CD14-positive monocyte (primary cell): ENCODE results near the gene EXPH5. TPM values are rescaled to one million over a fixed set of nuclear protein-coding genes. Genes with fewer than 3 reads are reported as not detected.

Experiments
- DNase-seq, 3 donors: peaks; one replicate each; pipeline ENCODE4 v3.0.0-alpha.2; 2011 to 2022
- H2AFZ ChIP-seq: 2 replicates; pipeline ENCODE4 v1.6.0; 2012; ENCODE audit warnings: mild to moderate bottlenecking, low read depth, low read length, inconsistent platforms; ENCODE audit not compliant: insufficient read depth, poor library complexity, severe bottlenecking
- H3K27ac ChIP-seq, 2 donors: 1 replicate in 1 of 2; 2 replicates in 1 of 2; pipeline ENCODE4 v1.5.1; 2012 to 2013; ENCODE audit warnings: low read length in 2 of 2, control low read depth in 1 of 2, inconsistent platforms in 1 of 2, low read depth in 1 of 2, mild to moderate bottlenecking in 1 of 2
- H3K27me3 ChIP-seq, 2 donors: one replicate each; pipeline versions ENCODE4 v1.6.0 to v1.6.1; 2011 to 2013; ENCODE audit warnings: low read length in 2 of 2; ENCODE audit not compliant: control insufficient read depth in 2 of 2, insufficient read depth in 2 of 2
- H3K36me3 ChIP-seq, 2 donors: replicated peaks in 1 of 2; 1 replicate in 1 of 2; 2 replicates in 1 of 2; pipeline versions ENCODE4 v1.5.1 to v1.6.1; 2012 to 2013; ENCODE audit warnings: low read length in 2 of 2, control low read depth in 1 of 2, inconsistent platforms in 1 of 2, mild to moderate bottlenecking in 1 of 2; ENCODE audit not compliant: insufficient read depth in 2 of 2, control insufficient read depth in 1 of 2
- H3K4me1 ChIP-seq, 2 donors: 1 replicate in 1 of 2; 2 replicates in 1 of 2; pipeline versions ENCODE4 v1.5.1 to v1.6.1; 2012 to 2013; ENCODE audit warnings: low read length in 2 of 2, control low read depth in 1 of 2, inconsistent platforms in 1 of 2, mild to moderate bottlenecking in 1 of 2, moderate library complexity in 1 of 2; ENCODE audit not compliant: insufficient read depth in 2 of 2, control insufficient read depth in 1 of 2
- H3K4me2 ChIP-seq: replicated peaks from 2 replicates; pipeline ENCODE3; 2012; ENCODE audit warnings: low read length, moderate library complexity, mild to moderate bottlenecking; ENCODE audit not compliant: poor library complexity, severe bottlenecking; ENCODE audit errors: extremely low read depth
- H3K4me3 ChIP-seq, 3 experiments: fragments of 200-600 bp in 1 of 3; sonication (generic) in 1 of 3; replicated peaks in 1 of 3; 1 replicate in 2 of 3; 2 replicates in 1 of 3; pipeline ENCODE4 v1.5.1; 2011 to 2013; ENCODE audit warnings: low read length in 3 of 3, mild to moderate bottlenecking in 3 of 3, control low read depth in 2 of 3, low read depth in 2 of 3, inconsistent platforms in 1 of 3, moderate library complexity in 1 of 3
- H3K79me2 ChIP-seq: 2 replicates; pipeline ENCODE4 v1.6.0; 2012; ENCODE audit warnings: mild to moderate bottlenecking, control low read depth, inconsistent platforms, low read length, moderate library complexity; ENCODE audit not compliant: insufficient read depth
- H3K9ac ChIP-seq: 2 replicates; pipeline ENCODE4 v1.6.0; 2017; ENCODE audit warnings: low read length, mild to moderate bottlenecking; ENCODE audit not compliant: insufficient read depth, poor library complexity, severe bottlenecking
- H3K9me3 ChIP-seq, 2 donors: replicated peaks in 1 of 2; 1 replicate in 1 of 2; 2 replicates in 1 of 2; pipeline versions ENCODE4 v1.5.1 to v1.6.1; 2012 to 2013; ENCODE audit warnings: low read length in 2 of 2, control low read depth in 1 of 2; ENCODE audit not compliant: control insufficient read depth in 1 of 2, insufficient read depth in 1 of 2
- H4K20me1 ChIP-seq: 2 replicates; pipeline ENCODE4 v1.6.0; 2012; ENCODE audit warnings: mild to moderate bottlenecking, low read length, control low read depth, moderate library complexity; ENCODE audit not compliant: insufficient read depth
- H3K27ac Mint-ChIP-seq, 7 donors: one replicate each; pipeline ENCODE4 v1.8.0; 2020; ENCODE audit warnings: mild to moderate bottlenecking in 7 of 7, mixed read lengths in 7 of 7, moderate library complexity in 6 of 7, inconsistent platforms in 2 of 7
- H3K27me3 Mint-ChIP-seq, 3 donors: one replicate each; pipeline ENCODE4 v1.8.0; 2021 to 2022; ENCODE audit warnings: low read depth in 3 of 3, mild to moderate bottlenecking in 3 of 3, mixed read lengths in 3 of 3, moderate library complexity in 3 of 3, inconsistent platforms in 1 of 3
- H3K36me3 Mint-ChIP-seq, 2 donors: one replicate each; pipeline ENCODE4 v1.8.0; 2020; ENCODE audit warnings: mixed read lengths in 2 of 2, inconsistent platforms in 1 of 2, mild to moderate bottlenecking in 1 of 2
- H3K4me1 Mint-ChIP-seq: one replicate; pipeline ENCODE4 v1.8.0; 2020; ENCODE audit warnings: mild to moderate bottlenecking, mixed read lengths
- H3K4me3 Mint-ChIP-seq, 2 donors: one replicate each; pipeline ENCODE4 v1.8.0; 2020; ENCODE audit warnings: mild to moderate bottlenecking in 2 of 2, mixed read lengths in 2 of 2, moderate library complexity in 1 of 2
- H3K9me3 Mint-ChIP-seq, 7 donors: one replicate each; pipeline ENCODE4 v1.8.0; 2020 to 2022; ENCODE audit warnings: mixed read lengths in 7 of 7, mild to moderate bottlenecking in 6 of 7, moderate library complexity in 6 of 7, inconsistent platforms in 2 of 7
- CTCF ChIP-seq: fragments of 200-600 bp; IDR thresholded peaks from one replicate; pipeline ENCODE4 v1.8.0; 2022; ENCODE audit warnings: antibody characterized with exemption, mild to moderate bottlenecking
- WGBS: methylation state at CpG from one replicate; pipeline ENCODE4 v1.1.5; 2013; ENCODE audit warnings: missing lambda C conversion rate; ENCODE audit not compliant: insufficient coverage; 5-methylcytosine and 5-hydroxymethylcytosine counted together
- intact Hi-C, 2 donors: fragments of 100-400 bp; cut with micrococcal nuclease; formaldehyde crosslinking; loops; one replicate each; pipeline versions ENCODE4 v1.15.0 to v1.15.1; 2023
- polyA plus RNA-seq, 3 donors: library from polyadenylated mRNA; depleted of rRNA in 1 of 3; unstranded in 2 of 3; stranded (reverse) in 1 of 3; fragments of 300-500 nt in 2 of 3; fragments of >200 nt in 1 of 3; fragmentation: Illumina TruSeq in 2 of 3; gene quantifications; 1 replicate in 2 of 3; 2 replicates in 1 of 3; pipeline ENCODE4 v1.2.3, GENCODE V29; 2012 to 2021

EXPH5 gene
- polyA plus RNA-seq, 3 donors = 0.05 to 0.17 TPM; not detected in 1

DNA sequence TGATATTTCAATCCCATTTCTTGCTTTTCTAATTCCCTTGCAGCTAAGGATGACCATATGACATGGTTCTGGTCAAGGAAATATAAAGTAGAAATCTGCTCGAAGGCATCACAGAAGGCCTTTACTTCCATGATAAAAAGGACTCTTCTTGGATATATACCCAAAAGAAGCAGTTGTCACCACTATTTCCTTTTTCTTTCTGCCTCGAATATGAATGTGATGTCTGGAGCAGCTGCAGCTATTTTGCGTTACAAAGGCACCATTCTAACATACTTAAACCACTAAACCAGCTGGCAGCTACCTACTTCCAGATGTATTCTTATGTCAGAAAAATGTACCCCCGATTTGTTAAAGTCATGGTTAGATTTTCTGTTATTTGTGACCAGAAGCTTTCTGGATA lies 18.9 kb downstream of the EXPH5 start:
- Histone ChIP-seq H4K20me1 (no peaks in the 10 kb centered on the region), H3K9me3 (no peaks in the 10 kb centered on the region)
- WGBS = 100% methylated on average over 1 of the region's 4 CpGs

GRCh38 chr11:108571001-108571400 lies 22.6 kb downstream of the EXPH5 start:
- DNase-seq = no peak
- Histone ChIP-seq H3K27ac (no peak overlapping the region), H3K4me1 (no peaks in the 10 kb centered on the region), H3K4me2 (no peak overlapping the region), H2AFZ (no peak overlapping the region), H3K27me3 (no peaks in the 10 kb centered on the region), H4K20me1 (no peaks in the 10 kb centered on the region), H3K79me2 (no peaks in the 10 kb centered on the region), H3K9me3 (no peaks in the 10 kb centered on the region), H3K4me3 (no peak overlapping the region), H3K36me3 (no peaks in the 10 kb centered on the region), H3K9ac (no peak overlapping the region)
- H3K27me3 Mint-ChIP-seq = no peaks in the 10 kb centered on the region
- intact Hi-C loops = no loop called here
- no peak overlapping the region for H3K4me3 Mint-ChIP-seq
- H3K27ac Mint-ChIP-seq = peak overlapping the region in 1 of 7 donors; percentile 4
- no peaks in the 10 kb centered on the region for H3K9me3 Mint-ChIP-seq
- no peak for TF ChIP-seq CTCF
- H3K36me3 Mint-ChIP-seq = no peaks in the 10 kb centered on the region
- 86% methylated on average over 1 of the region's 2 CpGs for WGBS
- H3K4me1 Mint-ChIP-seq = no peaks in the 10 kb centered on the region

More for the DNA sequence above, 18.9 kb downstream of the EXPH5 start:
- intact Hi-C loops = no loop called here
- H3K79me2 ChIP-seq = no peaks in the 10 kb centered on the region
- no peak overlapping the region for H3K4me3 ChIP-seq
- no peak overlapping the region for H3K27ac Mint-ChIP-seq
- H3K36me3 ChIP-seq = no peaks in the 10 kb centered on the region
- no peaks in the 10 kb centered on the region for H3K27me3 ChIP-seq
- no peak overlapping the region for H3K9ac ChIP-seq
- H3K36me3 Mint-ChIP-seq = no peaks in the 10 kb centered on the region
- no peak for TF ChIP-seq CTCF
- H3K27me3 Mint-ChIP-seq = no peaks in the 10 kb centered on the region
- H3K9me3 Mint-ChIP-seq = peaks cover 0 to 3% (median under 1%) of the 10 kb centered on the region in 7 donors
- H3K27ac ChIP-seq = no peak overlapping the region
- H3K4me1 ChIP-seq = no peaks in the 10 kb centered on the region
- no peak overlapping the region for H3K4me3 Mint-ChIP-seq
- no peak overlapping the region for H2AFZ ChIP-seq
- no peaks in the 10 kb centered on the region for H3K4me1 Mint-ChIP-seq
- no peak overlapping the region for H3K4me2 ChIP-seq
- no peak for DNase-seq
